Liver (tissue), 9 donors: ENCODE results near the gene MSL3. TPM values are rescaled to one million over a fixed set of nuclear protein-coding genes. Genes with fewer than 3 reads are reported as not detected.

Experiments used
- DNase-seq: peaks from one replicate; pipeline ENCODE4 v3.0.0-alpha.2; 2017; ENCODE audit warnings: low spot score
- H3K27ac ChIP-seq, 2 donors: one replicate each; pipeline ENCODE4 v1.7.0; 2013; ENCODE audit warnings: inconsistent platforms in 2 of 2, low read length in 2 of 2, control low read depth in 1 of 2, low read depth in 1 of 2, mild to moderate bottlenecking in 1 of 2
- H3K27me3 ChIP-seq, 4 donors: one replicate each; pipeline versions ENCODE4 v1.6.1 to v1.7.0; 2013; ENCODE audit warnings: low read length in 3 of 4, inconsistent platforms in 1 of 4, mild to moderate bottlenecking in 1 of 4, moderate library complexity in 1 of 4; ENCODE audit not compliant: control insufficient read depth in 4 of 4, insufficient read depth in 4 of 4
- H3K36me3 ChIP-seq, 4 donors: one replicate each; pipeline versions ENCODE4 v1.6.1 to v1.7.0; 2013; ENCODE audit warnings: low read length in 3 of 4, mild to moderate bottlenecking in 3 of 4, low read depth in 1 of 4, moderate library complexity in 1 of 4; ENCODE audit not compliant: control insufficient read depth in 4 of 4, insufficient read depth in 3 of 4
- H3K4me1 ChIP-seq, 4 donors: one replicate each; pipeline versions ENCODE4 v1.6.1 to v1.7.0; 2013; ENCODE audit warnings: low read length in 3 of 4, mild to moderate bottlenecking in 3 of 4, moderate library complexity in 1 of 4; ENCODE audit not compliant: control insufficient read depth in 4 of 4, insufficient read depth in 4 of 4
- H3K4me3 ChIP-seq, 3 donors: one replicate each; pipeline versions ENCODE4 v1.6.1 to v1.7.0; 2013; ENCODE audit warnings: low read length in 3 of 3, control low read depth in 1 of 3, low read depth in 1 of 3, mild to moderate bottlenecking in 1 of 3
- H3K9ac ChIP-seq, 2 donors: one replicate each; pipeline ENCODE4 v1.7.0; 2013; ENCODE audit warnings: low read length in 2 of 2, mild to moderate bottlenecking in 2 of 2, moderate library complexity in 2 of 2, control low read depth in 1 of 2, low read depth in 1 of 2
- H3K9me3 ChIP-seq, 4 donors: one replicate each; pipeline versions ENCODE4 v1.6.1 to v1.7.0; 2013; ENCODE audit warnings: low read length in 3 of 4; ENCODE audit not compliant: control insufficient read depth in 4 of 4
- EGR1 ChIP-seq, 2 donors: IDR thresholded peaks; 2 replicates each; pipeline ENCODE4 v1.6.1; 2016 to 2018; ENCODE audit warnings: antibody characterized with exemption in 2 of 2, low read depth in 2 of 2
- FOXA1 ChIP-seq: IDR thresholded peaks from 2 replicates; pipeline ENCODE4 v1.6.1; 2016; ENCODE audit warnings: antibody characterized with exemption
- FOXA2 ChIP-seq: IDR thresholded peaks from 2 replicates; pipeline ENCODE4 v1.6.1; 2016; ENCODE audit warnings: antibody characterized with exemption
- GABPA ChIP-seq, 2 donors: IDR thresholded peaks in 1 of 2; conservative IDR thresholded peaks in 1 of 2; 2 replicates each; pipeline ENCODE4 v1.6.1; 2016; ENCODE audit warnings: antibody characterized with exemption in 2 of 2, mild to moderate bottlenecking in 1 of 2, moderate library complexity in 1 of 2
- HNF4A ChIP-seq, 2 donors: conservative IDR thresholded peaks; 2 replicates each; pipeline ENCODE4 v1.6.1; 2016; ENCODE audit warnings: antibody characterized with exemption in 2 of 2, mild to moderate bottlenecking in 2 of 2
- HNF4G ChIP-seq: IDR thresholded peaks from 2 replicates; pipeline ENCODE4 v1.6.1; 2016; ENCODE audit warnings: antibody characterized with exemption
- JUND ChIP-seq, 2 donors: IDR thresholded peaks; 2 replicates each; pipeline ENCODE4 v1.6.1; 2016; ENCODE audit warnings: antibody characterized with exemption in 2 of 2
- MAX ChIP-seq: IDR thresholded peaks from 2 replicates; pipeline ENCODE4 v1.6.1; 2016; ENCODE audit warnings: antibody characterized with exemption
- NR2F2 ChIP-seq: IDR thresholded peaks from 2 replicates; pipeline ENCODE4 v1.6.1; 2016; ENCODE audit warnings: antibody characterized with exemption
- RAD21 ChIP-seq, 2 donors: IDR thresholded peaks; 2 replicates each; pipeline ENCODE4 v1.6.1; 2016; ENCODE audit warnings: antibody characterized with exemption in 2 of 2, mild to moderate bottlenecking in 2 of 2
- RXRA ChIP-seq, 2 donors: IDR thresholded peaks; 2 replicates each; pipeline ENCODE4 v1.6.1; 2017 to 2018; ENCODE audit warnings: antibody characterized with exemption in 2 of 2, mild to moderate bottlenecking in 1 of 2
- SP1 ChIP-seq: IDR thresholded peaks from 2 replicates; pipeline ENCODE4 v1.6.1; 2018; ENCODE audit warnings: antibody characterized with exemption, mild to moderate bottlenecking
- TAF1 ChIP-seq: conservative IDR thresholded peaks from 2 replicates; pipeline ENCODE4 v1.6.1; 2016; ENCODE audit warnings: antibody characterized with exemption, mild to moderate bottlenecking
- YY1 ChIP-seq: IDR thresholded peaks from 2 replicates; pipeline ENCODE4 v1.6.1; 2016; ENCODE audit warnings: antibody characterized with exemption, mild to moderate bottlenecking
- ZBTB33 ChIP-seq: IDR thresholded peaks from 2 replicates; pipeline ENCODE4 v1.6.1; 2016; ENCODE audit warnings: antibody characterized with exemption
- WGBS: extraction: QIAGEN DNeasy Blood & Tissue Kit; methylation state at CpG from one replicate; pipeline ENCODE4 v1.1.7; 2013; 5-methylcytosine and 5-hydroxymethylcytosine counted together
- polyA plus RNA-seq, 2 donors: library from polyadenylated mRNA; stranded (reverse) in 1 of 2; unstranded in 1 of 2; fragments of 200-250 nt in 1 of 2; fragments of >200 nt in 1 of 2; fragmentation: Nextera tagmentation in 1 of 2; extraction: Ambion mirVana in 1 of 2; gene quantifications; one replicate each; pipeline versions ENCODE4 v1.2.1 to v1.2.3, GENCODE V29; 2013 to 2015
- total RNA-seq, 2 donors: library from RNA; depleted of rRNA; stranded (reverse); fragments of >200 nt; gene quantifications; one replicate each; pipeline ENCODE4 v1.2.3, GENCODE V29; 2014
- TF ChIP-seq, protein P1 (sequence below): fragments of 150-350 bp; IDR thresholded peaks from 2 replicates; pipeline ENCODE4 v1.5.1; 2017; ENCODE audit warnings: improper control_type of control experiment, low read depth, low read length; ENCODE audit not compliant: missing input control
- TF ChIP-seq, protein P2 (sequence below): IDR thresholded peaks from 2 replicates; pipeline ENCODE4 v1.6.1; 2016; ENCODE audit warnings: antibody characterized with exemption
- TF ChIP-seq, protein P3 (sequence below): IDR thresholded peaks from 2 replicates; pipeline ENCODE4 v1.6.1; 2016; ENCODE audit warnings: antibody characterized with exemption, mild to moderate bottlenecking
- donor health status: healthy.
- donor health status: healthy.
- donor health status: healthy.
- donor health status: healthy.
- donor health status: healthy.

MSL3 gene
- total and polyA plus RNA-seq, 4 donors: 7.3 to 13.6 (median 8.9) TPM

- DNase-seq: no peak
- Histone ChIP-seq H3K36me3 (no peaks in the 10 kb centered on the region), H3K4me3 (no peak overlapping the region), H3K27me3 (no peaks in the 10 kb centered on the region), H3K4me1 (no peaks in the 10 kb centered on the region), H3K9me3 (no peaks in the 10 kb centered on the region), H3K27ac (no peak overlapping the region), H3K9ac (no peak overlapping the region)
- TF ChIP-seq RXRA (IDR thresholded peaks at IDR 0.05) (no peak), ZBTB33 (no peak), EGR1 (IDR thresholded peaks at IDR 0.05; ENCODE audit: low read depth in 2 of 2) (no peak), MAX (no peak), NR2F2 (no peak), JUND (IDR thresholded peaks at IDR 0.05) (no peak), SP1 (no peak), HNF4G (no peak), RAD21 (IDR thresholded peaks at IDR 0.05) (no peak), FOXA2 (no peak), FOXA1 (no peak), GABPA (IDR thresholded peaks at IDR 0.05 in 1 of 2, conservative IDR thresholded peaks at IDR 0.05 in 1 of 2) (no peak)
- TF ChIP-seq, protein P1, sequence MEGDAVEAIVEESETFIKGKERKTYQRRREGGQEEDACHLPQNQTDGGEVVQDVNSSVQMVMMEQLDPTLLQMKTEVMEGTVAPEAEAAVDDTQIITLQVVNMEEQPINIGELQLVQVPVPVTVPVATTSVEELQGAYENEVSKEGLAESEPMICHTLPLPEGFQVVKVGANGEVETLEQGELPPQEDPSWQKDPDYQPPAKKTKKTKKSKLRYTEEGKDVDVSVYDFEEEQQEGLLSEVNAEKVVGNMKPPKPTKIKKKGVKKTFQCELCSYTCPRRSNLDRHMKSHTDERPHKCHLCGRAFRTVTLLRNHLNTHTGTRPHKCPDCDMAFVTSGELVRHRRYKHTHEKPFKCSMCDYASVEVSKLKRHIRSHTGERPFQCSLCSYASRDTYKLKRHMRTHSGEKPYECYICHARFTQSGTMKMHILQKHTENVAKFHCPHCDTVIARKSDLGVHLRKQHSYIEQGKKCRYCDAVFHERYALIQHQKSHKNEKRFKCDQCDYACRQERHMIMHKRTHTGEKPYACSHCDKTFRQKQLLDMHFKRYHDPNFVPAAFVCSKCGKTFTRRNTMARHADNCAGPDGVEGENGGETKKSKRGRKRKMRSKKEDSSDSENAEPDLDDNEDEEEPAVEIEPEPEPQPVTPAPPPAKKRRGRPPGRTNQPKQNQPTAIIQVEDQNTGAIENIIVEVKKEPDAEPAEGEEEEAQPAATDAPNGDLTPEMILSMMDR: no peak
- TF ChIP-seq, protein P2, sequence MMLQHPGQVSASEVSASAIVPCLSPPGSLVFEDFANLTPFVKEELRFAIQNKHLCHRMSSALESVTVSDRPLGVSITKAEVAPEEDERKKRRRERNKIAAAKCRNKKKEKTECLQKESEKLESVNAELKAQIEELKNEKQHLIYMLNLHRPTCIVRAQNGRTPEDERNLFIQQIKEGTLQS: no peak
- WGBS: 66% methylated on average over 2 of the region's 2 CpGs
Measured at GRCh38 chrX:11745881-11746280, 12.2 kb upstream of the MSL3 start.

DNA sequence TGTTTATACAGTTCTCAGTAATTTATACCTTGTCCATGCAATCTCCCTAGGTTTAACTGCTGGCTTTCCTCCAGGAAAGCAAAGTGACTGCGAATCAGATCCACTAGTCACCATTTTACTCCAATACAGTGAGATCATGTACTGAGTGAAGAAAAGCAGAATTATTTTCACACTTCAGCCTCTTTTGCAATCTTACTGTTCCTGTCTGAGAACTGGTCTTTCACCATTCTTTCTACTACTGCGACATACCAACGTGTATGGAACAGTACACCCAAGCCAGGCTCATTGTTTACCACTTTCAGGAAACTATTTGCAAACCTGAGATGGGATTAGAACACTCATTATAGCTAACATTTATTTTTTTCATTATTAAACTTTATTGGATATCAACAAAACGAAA, 8.0 kb upstream of the MSL3 start:
- 70% methylated on average over 4 of the region's 4 CpGs for WGBS

More for the DNA sequence above, 8.0 kb upstream of the MSL3 start:
- H3K36me3 ChIP-seq: no peaks in the 10 kb centered on the region
- H3K4me1 ChIP-seq: no peaks in the 10 kb centered on the region
- H3K9ac ChIP-seq: no peak overlapping the region
- H3K4me3 ChIP-seq: no peak overlapping the region
- H3K9me3 ChIP-seq: no peaks in the 10 kb centered on the region
- no peak overlapping the region for H3K27ac ChIP-seq
- no peak for DNase-seq
- peaks cover 0 to 4% (median 0%) of the 10 kb centered on the region in 4 donors for H3K27me3 ChIP-seq
- TF ChIP-seq YY1 (no peak), EGR1 (IDR thresholded peaks at IDR 0.05; ENCODE audit: low read depth in 2 of 2) (no peak), RAD21 (IDR thresholded peaks at IDR 0.05) (no peak), NR2F2 (no peak), GABPA (IDR thresholded peaks at IDR 0.05 in 1 of 2, conservative IDR thresholded peaks at IDR 0.05 in 1 of 2) (no peak), HNF4G (no peak), HNF4A (conservative IDR thresholded peaks at IDR 0.05) (no peak), TAF1 (no peak), FOXA1 (no peak), SP1 (no peak), ZBTB33 (no peak), JUND (IDR thresholded peaks at IDR 0.05) (no peak), MAX (no peak)
- TF ChIP-seq, protein P3, sequence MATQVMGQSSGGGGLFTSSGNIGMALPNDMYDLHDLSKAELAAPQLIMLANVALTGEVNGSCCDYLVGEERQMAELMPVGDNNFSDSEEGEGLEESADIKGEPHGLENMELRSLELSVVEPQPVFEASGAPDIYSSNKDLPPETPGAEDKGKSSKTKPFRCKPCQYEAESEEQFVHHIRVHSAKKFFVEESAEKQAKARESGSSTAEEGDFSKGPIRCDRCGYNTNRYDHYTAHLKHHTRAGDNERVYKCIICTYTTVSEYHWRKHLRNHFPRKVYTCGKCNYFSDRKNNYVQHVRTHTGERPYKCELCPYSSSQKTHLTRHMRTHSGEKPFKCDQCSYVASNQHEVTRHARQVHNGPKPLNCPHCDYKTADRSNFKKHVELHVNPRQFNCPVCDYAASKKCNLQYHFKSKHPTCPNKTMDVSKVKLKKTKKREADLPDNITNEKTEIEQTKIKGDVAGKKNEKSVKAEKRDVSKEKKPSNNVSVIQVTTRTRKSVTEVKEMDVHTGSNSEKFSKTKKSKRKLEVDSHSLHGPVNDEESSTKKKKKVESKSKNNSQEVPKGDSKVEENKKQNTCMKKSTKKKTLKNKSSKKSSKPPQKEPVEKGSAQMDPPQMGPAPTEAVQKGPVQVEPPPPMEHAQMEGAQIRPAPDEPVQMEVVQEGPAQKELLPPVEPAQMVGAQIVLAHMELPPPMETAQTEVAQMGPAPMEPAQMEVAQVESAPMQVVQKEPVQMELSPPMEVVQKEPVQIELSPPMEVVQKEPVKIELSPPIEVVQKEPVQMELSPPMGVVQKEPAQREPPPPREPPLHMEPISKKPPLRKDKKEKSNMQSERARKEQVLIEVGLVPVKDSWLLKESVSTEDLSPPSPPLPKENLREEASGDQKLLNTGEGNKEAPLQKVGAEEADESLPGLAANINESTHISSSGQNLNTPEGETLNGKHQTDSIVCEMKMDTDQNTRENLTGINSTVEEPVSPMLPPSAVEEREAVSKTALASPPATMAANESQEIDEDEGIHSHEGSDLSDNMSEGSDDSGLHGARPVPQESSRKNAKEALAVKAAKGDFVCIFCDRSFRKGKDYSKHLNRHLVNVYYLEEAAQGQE: no peak
- TF ChIP-seq, protein P1: no peak
- TF ChIP-seq, protein P2: no peak
